Erythroblast (primary cell): ENCODE measurements around the gene TGIF1.

Experiments
- GATA1 ChIP-seq: IDR thresholded peaks from 2 replicates; pipeline ENCODE4 v1.6.1; 2011; ENCODE audit warnings: low read depth, mild to moderate bottlenecking, control low read depth, low read length, moderate library complexity
- POLR2A ChIP-seq: IDR thresholded peaks from 2 replicates; pipeline ENCODE4 v1.6.1; 2011; ENCODE audit warnings: mild to moderate bottlenecking, low read length

DNA sequence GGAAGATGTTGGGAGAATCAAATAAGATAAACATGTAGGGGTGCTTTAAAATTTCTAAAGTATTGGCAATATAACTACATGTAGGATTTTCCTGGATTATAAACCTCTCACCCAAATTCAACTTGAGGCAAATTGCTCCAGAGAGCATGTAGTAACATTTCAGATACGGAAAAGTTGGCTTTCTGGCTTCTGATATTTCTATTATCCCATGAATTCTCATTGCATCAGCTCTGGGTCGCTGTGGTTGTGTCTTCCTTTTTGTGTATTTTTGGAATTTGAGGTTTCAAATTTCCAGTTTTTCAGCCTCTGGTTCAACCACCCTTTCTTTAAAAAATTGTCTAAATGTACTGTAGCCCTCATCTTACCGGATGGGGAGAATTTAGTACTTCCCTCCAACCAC is 32.3 kb downstream of the TGIF1 start:
- no peak for TF ChIP-seq POLR2A
- no peak for TF ChIP-seq GATA1
